ENCODE data around the gene BANP. TPM values are rescaled to one million over a fixed set of nuclear protein-coding genes. Genes with fewer than 3 reads are reported as not detected.
"Not testable (repeated sequence)": the region's sequence is repeated elsewhere in the genome, so short reads cannot be mapped to it uniquely, and the experiment has no call there.

Gene BANP, protein sequence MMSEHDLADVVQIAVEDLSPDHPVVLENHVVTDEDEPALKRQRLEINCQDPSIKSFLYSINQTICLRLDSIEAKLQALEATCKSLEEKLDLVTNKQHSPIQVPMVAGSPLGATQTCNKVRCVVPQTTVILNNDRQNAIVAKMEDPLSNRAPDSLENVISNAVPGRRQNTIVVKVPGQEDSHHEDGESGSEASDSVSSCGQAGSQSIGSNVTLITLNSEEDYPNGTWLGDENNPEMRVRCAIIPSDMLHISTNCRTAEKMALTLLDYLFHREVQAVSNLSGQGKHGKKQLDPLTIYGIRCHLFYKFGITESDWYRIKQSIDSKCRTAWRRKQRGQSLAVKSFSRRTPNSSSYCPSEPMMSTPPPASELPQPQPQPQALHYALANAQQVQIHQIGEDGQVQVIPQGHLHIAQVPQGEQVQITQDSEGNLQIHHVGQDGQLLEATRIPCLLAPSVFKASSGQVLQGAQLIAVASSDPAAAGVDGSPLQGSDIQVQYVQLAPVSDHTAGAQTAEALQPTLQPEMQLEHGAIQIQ
- total RNA-seq (10 to 100 TPM; 25.5 to 35.6 TPM), polyA plus RNA-seq (10 to 100 TPM in 1 of 2 donors, 1 to 10 TPM in 1; 7.4 to 14.0 TPM)
- long read RNA-seq, donor 1, transcript BANP-202 (12 exons, 2,164 nt): major isoform, 17 of 100 reads
- long read RNA-seq, donor 1, transcript BANP-204 (13 exons, 2,283 nt): minor isoform, 8 of 100 reads
- long read RNA-seq, donor 1, transcript BANP-217 (12 exons, 1,551 nt): minor isoform, 7 of 100 reads
- long read RNA-seq, donor 1, partial matches to known transcripts: 11 of 100 reads
- long read RNA-seq, donor 1, other reads (novel, unspliced or antisense): 56 of 100 reads
- long read RNA-seq, donor 2, partial matches to known transcripts: 4 of 29 reads
- long read RNA-seq, donor 2, other reads (novel, unspliced or antisense): 20 of 29 reads

DNA sequence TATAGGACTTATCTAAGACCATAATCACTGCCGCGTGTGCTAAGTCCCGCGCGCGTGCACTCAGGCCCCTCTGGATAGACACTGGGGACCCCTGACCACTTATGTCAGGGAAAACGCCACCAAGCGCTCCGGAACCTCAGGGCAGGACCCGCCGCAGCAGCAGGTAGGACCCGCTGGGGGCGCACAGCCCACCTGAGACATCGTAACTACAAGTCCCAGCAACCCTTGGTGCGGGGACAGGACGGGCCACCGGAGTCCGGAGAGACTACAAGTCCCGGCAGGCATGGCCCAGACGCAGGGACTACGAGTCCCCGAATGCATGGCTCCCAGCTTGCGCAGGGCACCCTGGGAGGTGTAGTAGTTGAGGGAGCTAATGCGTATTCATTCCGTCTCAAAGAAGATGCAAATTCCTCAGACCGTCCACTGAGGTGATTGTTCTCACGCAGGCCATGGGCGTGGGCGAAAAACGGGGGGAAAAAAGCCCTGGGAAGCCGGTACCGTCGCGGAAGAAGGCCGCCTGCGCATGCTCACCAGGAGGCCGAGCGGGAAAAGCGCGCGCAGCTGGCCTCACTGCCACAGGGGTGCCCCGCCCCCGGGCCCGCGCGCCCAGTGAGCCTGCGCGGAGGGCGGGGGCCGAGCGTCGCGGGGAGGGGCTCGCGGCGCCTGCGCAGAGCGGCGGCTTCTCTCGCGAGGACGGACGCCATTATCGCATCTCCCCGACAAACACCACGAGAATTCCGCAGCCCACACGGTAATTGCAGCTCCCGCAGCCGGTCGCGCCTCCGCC, at the start of gene BANP:
TSS of gene BANP (plus strand) at position 670 of the 787 bp plus-strand sequence. CDS start 23,682 bp downstream, outside the sequence.
- intact Hi-C loops (cut with DNase I): loop anchor here in 1 of 2 donors (5.0 kb wide), 1 partner anchor 111 kb away; no protein-coding TSS in a partner anchor
- Histone ChIP-seq H3K36me3 (ENCODE audit: control insufficient read depth in 1 of 2, insufficient read depth in 2 of 2, low read length in 1 of 2) (no peaks in the 10 kb centered on the region), H3K27ac (ENCODE audit: low read depth in 1 of 2, low read length in 2 of 2) (peak within 1 kb of the TSS; percentile 91 to 95), H3K9me3 (ENCODE audit: control insufficient read depth, low read length) (no peaks in the 10 kb centered on the region), H3K27me3 (ENCODE audit: control insufficient read depth in 1 of 2, insufficient read depth in 2 of 2, low read length in 1 of 2) (no peaks in the 10 kb centered on the region), H3K4me3 (ENCODE audit: low read length in 2 of 2) (peak within 1 kb of the TSS; percentile 93 to 99), H3K4me1 (ENCODE audit: control insufficient read depth in 1 of 2, insufficient read depth in 2 of 2, low read length in 2 of 2) (no peaks in the 10 kb centered on the region)
- DNase-seq (peak; percentile 98 to 99), ATAC-seq (ENCODE audit: low FRiP score) (peak; percentile 97)
- WGBS, 2 donors: 0 to 1% methylated on average over 62 to 73 of the region's 73 CpGs

GRCh38 chr16:87904963-87905362, 46.3 kb upstream of the BANP start:
- not testable (repeated sequence) for H3K4me3 ChIP-seq (ENCODE audit: low read length in 2 of 2); H3K36me3 ChIP-seq (ENCODE audit: control insufficient read depth in 1 of 2, insufficient read depth in 2 of 2, low read length in 1 of 2); ATAC-seq (ENCODE audit: low FRiP score); H3K27ac ChIP-seq (ENCODE audit: low read depth in 1 of 2, low read length in 2 of 2); H3K9me3 ChIP-seq (ENCODE audit: control insufficient read depth, low read length); H3K4me1 ChIP-seq (ENCODE audit: control insufficient read depth in 1 of 2, insufficient read depth in 2 of 2, low read length in 2 of 2); DNase-seq; H3K27me3 ChIP-seq (ENCODE audit: control insufficient read depth in 1 of 2, insufficient read depth in 2 of 2, low read length in 1 of 2)
- intact Hi-C loops (cut with DNase I): loop anchor here in 1 of 2 donors (5.0 kb wide), 1 partner anchor 58 kb away; no protein-coding TSS in a partner anchor
- WGBS, 2 donors: 81 to 84% methylated on average over 4 to 5 of the region's 5 CpGs

GRCh38 chr16:87905521-87905920, 45.7 kb upstream of the BANP start:
- H3K4me3 ChIP-seq (ENCODE audit: low read length in 2 of 2); ATAC-seq (ENCODE audit: low FRiP score); DNase-seq; H3K27me3 ChIP-seq (ENCODE audit: control insufficient read depth in 1 of 2, insufficient read depth in 2 of 2, low read length in 1 of 2); H3K9me3 ChIP-seq (ENCODE audit: control insufficient read depth, low read length); H3K36me3 ChIP-seq (ENCODE audit: control insufficient read depth in 1 of 2, insufficient read depth in 2 of 2, low read length in 1 of 2); H3K27ac ChIP-seq (ENCODE audit: low read depth in 1 of 2, low read length in 2 of 2); H3K4me1 ChIP-seq (ENCODE audit: control insufficient read depth in 1 of 2, insufficient read depth in 2 of 2, low read length in 2 of 2): not testable (repeated sequence)
- 91 to 93% methylated on average over 6 to 7 of the region's 7 CpGs for WGBS, 2 donors
- intact Hi-C loops (cut with DNase I): loop anchor here in 1 of 2 donors (5.0 kb wide), 1 partner anchor 58 kb away; no protein-coding TSS in a partner anchor

DNA sequence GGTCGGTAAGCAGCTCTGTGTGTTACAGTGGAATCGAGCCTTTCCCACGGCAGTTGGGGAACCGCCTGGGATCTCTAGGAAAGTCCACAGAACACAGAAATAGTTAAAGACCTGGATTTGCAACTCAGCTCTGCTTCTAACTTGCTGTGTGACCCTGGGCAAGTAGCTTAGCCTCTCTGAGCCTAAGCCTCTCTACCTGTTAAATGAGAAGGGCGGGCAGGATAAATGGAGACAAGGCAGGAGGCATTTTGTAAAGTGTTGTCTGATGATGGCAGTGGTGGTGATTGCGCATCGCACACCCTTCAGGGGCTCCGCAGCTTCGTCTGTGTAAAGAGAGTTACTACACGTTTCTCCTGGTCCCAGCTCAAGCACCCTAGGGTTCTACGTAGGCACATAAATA, 43.1 kb upstream of the BANP start:
- not testable (repeated sequence) for DNase-seq; H3K4me1 ChIP-seq (ENCODE audit: control insufficient read depth in 1 of 2, insufficient read depth in 2 of 2, low read length in 2 of 2); H3K4me3 ChIP-seq (ENCODE audit: low read length in 2 of 2); H3K27ac ChIP-seq (ENCODE audit: low read depth in 1 of 2, low read length in 2 of 2); ATAC-seq (ENCODE audit: low FRiP score); H3K27me3 ChIP-seq (ENCODE audit: control insufficient read depth in 1 of 2, insufficient read depth in 2 of 2, low read length in 1 of 2); H3K36me3 ChIP-seq (ENCODE audit: control insufficient read depth in 1 of 2, insufficient read depth in 2 of 2, low read length in 1 of 2); H3K9me3 ChIP-seq (ENCODE audit: control insufficient read depth, low read length)
- WGBS, 2 donors: 86 to 87% methylated on average over 11 of the region's 11 CpGs
- intact Hi-C loops (cut with DNase I): loop anchor here (2.0 to 5.0 kb wide), 2 partner anchors 57 to 61 kb away; no protein-coding TSS in a partner anchor

DNA sequence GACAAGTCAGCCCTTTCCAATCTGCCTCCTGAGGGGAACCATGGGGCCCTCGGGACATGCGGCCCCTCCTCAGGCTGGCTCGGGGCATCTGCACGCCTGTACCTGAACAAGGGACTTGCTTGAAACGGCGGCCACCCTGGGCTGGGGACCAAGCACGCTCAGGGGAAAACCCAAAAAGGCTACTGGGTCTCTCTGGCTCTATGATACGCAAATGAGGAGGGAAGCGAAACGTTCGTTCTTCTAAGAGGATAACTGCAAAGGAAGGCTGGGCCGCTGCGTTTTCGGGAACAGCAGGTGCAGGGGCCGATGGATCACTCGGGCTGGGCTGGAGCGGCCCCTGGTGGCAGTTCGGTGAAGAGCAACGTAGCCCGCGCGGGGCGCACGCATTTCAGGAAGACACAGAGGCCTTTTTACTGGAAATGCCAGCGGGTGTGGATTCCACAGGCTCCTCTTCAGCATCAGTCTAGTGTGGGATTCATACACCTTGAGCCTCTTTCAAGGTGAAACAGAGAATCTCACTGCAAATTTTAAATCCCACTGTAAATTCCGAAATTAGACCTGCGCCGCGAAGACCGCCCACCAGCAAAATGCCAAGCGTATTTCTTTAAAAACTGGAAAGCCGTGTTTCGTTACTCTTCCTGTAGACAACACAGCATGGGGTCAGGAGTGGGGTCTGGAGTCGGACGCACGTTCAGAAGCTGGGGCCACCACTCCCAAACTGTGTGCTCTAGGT, 41.9 kb upstream of the BANP start:
- 30 to 31% methylated on average over 36 of the region's 36 CpGs for WGBS, 2 donors
- H3K4me1 ChIP-seq (ENCODE audit: control insufficient read depth in 1 of 2, insufficient read depth in 2 of 2, low read length in 2 of 2); H3K4me3 ChIP-seq (ENCODE audit: low read length in 2 of 2); H3K36me3 ChIP-seq (ENCODE audit: control insufficient read depth in 1 of 2, insufficient read depth in 2 of 2, low read length in 1 of 2); H3K9me3 ChIP-seq (ENCODE audit: control insufficient read depth, low read length); H3K27me3 ChIP-seq (ENCODE audit: control insufficient read depth in 1 of 2, insufficient read depth in 2 of 2, low read length in 1 of 2); H3K27ac ChIP-seq (ENCODE audit: low read depth in 1 of 2, low read length in 2 of 2): not testable (repeated sequence)
- ATAC-seq (ENCODE audit: low FRiP score) (peak; percentile 75), DNase-seq (peak; percentile 76 to 94)
- intact Hi-C loops (cut with DNase I): loop anchor here (2.0 to 5.0 kb wide), 2 partner anchors 59 to 62 kb away; no protein-coding TSS in a partner anchor

- 11 to 12% methylated on average over 23 of the region's 23 CpGs for WGBS, 2 donors
Measured at GRCh38 chr16:87911106-87911763, 40.0 kb upstream of the BANP start.

DNA sequence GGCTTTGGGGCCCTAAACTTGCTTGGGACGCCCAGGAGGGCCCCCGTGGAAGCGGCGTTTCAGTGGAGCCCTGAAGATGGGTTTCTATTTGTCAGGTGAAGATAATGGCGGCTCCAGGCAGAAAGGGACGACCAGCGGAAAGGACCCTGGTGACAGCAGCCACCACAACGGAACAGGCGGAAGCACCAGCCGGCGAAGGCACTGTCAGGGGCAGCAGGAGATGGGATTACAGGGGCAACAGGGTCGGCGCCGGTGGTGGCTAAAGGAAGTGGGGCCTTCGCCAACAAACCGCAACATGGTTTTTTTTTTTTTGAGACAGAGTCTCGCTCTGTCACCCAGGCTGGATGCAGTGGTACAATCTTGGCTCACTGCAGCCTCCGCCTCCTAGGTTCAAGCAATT, 38.5 kb upstream of the BANP start:
- DNase-seq; H3K27me3 ChIP-seq (ENCODE audit: control insufficient read depth in 1 of 2, insufficient read depth in 2 of 2, low read length in 1 of 2); H3K27ac ChIP-seq (ENCODE audit: low read depth in 1 of 2, low read length in 2 of 2); H3K4me3 ChIP-seq (ENCODE audit: low read length in 2 of 2); ATAC-seq (ENCODE audit: low FRiP score); H3K9me3 ChIP-seq (ENCODE audit: control insufficient read depth, low read length); intact Hi-C loops (cut with DNase I); H3K36me3 ChIP-seq (ENCODE audit: control insufficient read depth in 1 of 2, insufficient read depth in 2 of 2, low read length in 1 of 2); H3K4me1 ChIP-seq (ENCODE audit: control insufficient read depth in 1 of 2, insufficient read depth in 2 of 2, low read length in 2 of 2): not testable (repeated sequence)
- WGBS, 2 donors: 92 to 93% methylated on average over 16 to 18 of the region's 18 CpGs

More at GRCh38 chr16:87911106-87911763, 40.0 kb upstream of the BANP start:
- peak; percentile 81 to 94 for DNase-seq
- intact Hi-C loops (cut with DNase I): loop anchor here in 1 of 2 donors (2.0 kb wide), 1 partner anchor 132 kb away; no protein-coding TSS in a partner anchor
- not testable (repeated sequence) for H3K4me3 ChIP-seq (ENCODE audit: low read length in 2 of 2); H3K4me1 ChIP-seq (ENCODE audit: control insufficient read depth in 1 of 2, insufficient read depth in 2 of 2, low read length in 2 of 2); H3K36me3 ChIP-seq (ENCODE audit: control insufficient read depth in 1 of 2, insufficient read depth in 2 of 2, low read length in 1 of 2); H3K27me3 ChIP-seq (ENCODE audit: control insufficient read depth in 1 of 2, insufficient read depth in 2 of 2, low read length in 1 of 2); H3K9me3 ChIP-seq (ENCODE audit: control insufficient read depth, low read length)
- ATAC-seq (ENCODE audit: low FRiP score): peak; percentile 91
- H3K27ac ChIP-seq (ENCODE audit: low read depth in 1 of 2, low read length in 2 of 2): peak overlapping the region in 1 of 2 donors; percentile 58

Data from aorta (tissue), 5 donors.